Measurements from ENCODE around the gene ZNF622.

DNA sequence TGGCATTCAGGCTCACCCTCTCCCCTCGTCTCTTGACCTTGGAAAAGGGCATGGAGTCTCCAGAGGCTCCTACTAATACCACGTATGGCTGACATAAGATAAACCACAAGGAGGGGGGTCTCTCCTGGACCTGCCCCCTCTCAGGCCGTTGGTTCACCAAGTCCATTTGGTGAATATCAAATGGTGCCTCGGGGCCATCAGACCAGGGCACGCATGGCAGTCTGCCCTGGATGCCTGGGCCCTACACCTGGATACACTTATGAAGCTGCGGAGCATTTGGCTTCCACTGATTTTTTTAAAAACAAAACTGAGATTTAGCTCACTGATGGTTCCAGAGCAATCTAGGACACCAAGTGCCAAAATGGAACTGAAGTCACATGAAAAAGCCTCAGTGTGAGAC is 40.3 kb upstream of the ZNF622 start:
- TF ChIP-seq, protein P1, sequence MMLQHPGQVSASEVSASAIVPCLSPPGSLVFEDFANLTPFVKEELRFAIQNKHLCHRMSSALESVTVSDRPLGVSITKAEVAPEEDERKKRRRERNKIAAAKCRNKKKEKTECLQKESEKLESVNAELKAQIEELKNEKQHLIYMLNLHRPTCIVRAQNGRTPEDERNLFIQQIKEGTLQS (IDR thresholded peaks at IDR 0.05) = no peak
- no peak for TF ChIP-seq EZH2 (IDR thresholded peaks at IDR 0.05)
- TF ChIP-seq, protein P2, sequence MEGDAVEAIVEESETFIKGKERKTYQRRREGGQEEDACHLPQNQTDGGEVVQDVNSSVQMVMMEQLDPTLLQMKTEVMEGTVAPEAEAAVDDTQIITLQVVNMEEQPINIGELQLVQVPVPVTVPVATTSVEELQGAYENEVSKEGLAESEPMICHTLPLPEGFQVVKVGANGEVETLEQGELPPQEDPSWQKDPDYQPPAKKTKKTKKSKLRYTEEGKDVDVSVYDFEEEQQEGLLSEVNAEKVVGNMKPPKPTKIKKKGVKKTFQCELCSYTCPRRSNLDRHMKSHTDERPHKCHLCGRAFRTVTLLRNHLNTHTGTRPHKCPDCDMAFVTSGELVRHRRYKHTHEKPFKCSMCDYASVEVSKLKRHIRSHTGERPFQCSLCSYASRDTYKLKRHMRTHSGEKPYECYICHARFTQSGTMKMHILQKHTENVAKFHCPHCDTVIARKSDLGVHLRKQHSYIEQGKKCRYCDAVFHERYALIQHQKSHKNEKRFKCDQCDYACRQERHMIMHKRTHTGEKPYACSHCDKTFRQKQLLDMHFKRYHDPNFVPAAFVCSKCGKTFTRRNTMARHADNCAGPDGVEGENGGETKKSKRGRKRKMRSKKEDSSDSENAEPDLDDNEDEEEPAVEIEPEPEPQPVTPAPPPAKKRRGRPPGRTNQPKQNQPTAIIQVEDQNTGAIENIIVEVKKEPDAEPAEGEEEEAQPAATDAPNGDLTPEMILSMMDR (IDR thresholded peaks at IDR 0.05 in 2 of 3, conservative IDR thresholded peaks at IDR 0.05 in 1 of 3; ENCODE audit: borderline replicate concordance in 1 of 3, insufficient read depth in 1 of 3, low read depth in 2 of 3, low read length in 2 of 3) = no peak
- TF ChIP-seq, protein P3, sequence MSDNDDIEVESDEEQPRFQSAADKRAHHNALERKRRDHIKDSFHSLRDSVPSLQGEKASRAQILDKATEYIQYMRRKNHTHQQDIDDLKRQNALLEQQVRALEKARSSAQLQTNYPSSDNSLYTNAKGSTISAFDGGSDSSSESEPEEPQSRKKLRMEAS (IDR thresholded peaks at IDR 0.05) = no peak
